RKO (cell line): ENCODE data around the gene PRKCE.
"Not testable (repeated sequence)": the region's sequence is repeated elsewhere in the genome, so short reads cannot be mapped to it uniquely, and the experiment has no call there.

Experiments used
- DNase-seq: peaks from one replicate; pipeline ENCODE4 v3.0.0-alpha.2; 2016; ENCODE audit warnings: low spot score

Gene PRKCE

GRCh38 chr2:46194856-46195255, 543.4 kb downstream of the PRKCE start:
- DNase-seq: no peak

GRCh38 chr2:46195819-46196218, 544.3 kb downstream of the PRKCE start:
- no peak for DNase-seq

DNA sequence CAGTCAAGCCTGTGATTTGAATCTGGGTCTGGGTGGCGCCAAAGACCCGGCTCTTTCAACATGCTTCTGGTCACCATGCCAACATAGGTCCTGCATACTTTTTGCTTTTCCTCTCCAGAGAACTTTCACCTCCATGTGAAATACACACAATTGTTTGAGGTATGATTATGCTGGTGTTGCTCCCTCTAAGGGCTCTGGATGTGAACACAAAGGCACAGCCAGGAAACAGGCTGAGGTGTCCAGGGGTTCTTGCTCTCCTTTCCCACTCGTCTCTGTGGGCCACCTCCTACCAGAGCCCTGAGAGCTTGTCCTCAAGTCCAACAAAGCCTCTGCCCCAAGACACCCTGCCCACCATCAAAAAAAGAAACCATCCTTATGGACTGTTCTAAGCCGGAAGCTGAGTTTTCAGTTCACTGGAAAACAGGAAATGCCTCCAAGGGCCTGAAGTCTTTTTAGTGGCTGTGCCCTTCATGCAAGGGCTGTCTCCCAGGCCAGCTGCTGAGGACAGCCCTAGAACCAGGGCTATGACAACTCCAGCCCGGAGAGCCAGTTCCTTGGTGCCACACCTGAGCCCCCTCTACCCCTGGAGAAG, 545.5 kb downstream of the PRKCE start:
- DNase-seq: no peak

GRCh38 chr2:46197672-46198071, 546.2 kb downstream of the PRKCE start:
- DNase-seq: no peak

DNA sequence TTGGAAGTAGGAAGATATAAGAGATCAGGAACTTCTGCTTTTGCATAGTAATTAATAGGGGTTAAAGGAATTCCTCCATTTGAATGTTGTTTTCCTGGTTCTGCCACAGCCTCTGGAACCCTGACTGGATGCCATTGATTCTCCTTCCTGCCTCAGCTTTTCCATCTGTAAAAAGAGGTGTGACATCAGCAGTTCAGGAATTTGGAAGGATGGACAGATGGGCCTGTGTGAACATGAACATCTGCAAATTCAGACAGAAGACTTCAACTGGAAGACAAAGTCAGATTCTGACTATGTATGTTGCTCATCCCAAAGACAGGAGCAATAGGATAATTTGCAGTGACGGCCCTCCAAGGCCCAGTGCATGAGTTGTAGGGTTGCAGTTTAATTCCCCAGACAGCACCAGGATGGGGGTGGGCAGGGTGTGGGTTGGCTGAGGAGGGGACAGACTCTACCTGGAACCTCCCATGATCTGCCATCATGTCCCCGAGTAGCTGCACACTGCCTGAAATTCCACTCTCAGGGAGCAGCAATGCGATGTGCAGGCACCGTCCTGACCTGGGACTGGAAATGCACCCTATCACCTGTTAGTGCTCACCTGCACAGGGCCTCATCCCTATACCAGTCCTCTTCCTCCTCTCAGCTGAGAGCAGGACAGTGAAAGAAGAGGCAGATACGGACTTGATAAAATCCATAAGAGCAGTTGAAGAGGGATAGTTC, 546.8 kb downstream of the PRKCE start:
- no peak for DNase-seq

- DNase-seq: no peak
These were observed 547.5 kb downstream of the PRKCE start for GRCh38 chr2:46198966-46199365.

- DNase-seq: no peak
These were observed 548.7 kb downstream of the PRKCE start for GRCh38 chr2:46200100-46200690.

GRCh38 chr2:46200861-46201605, 549.6 kb downstream of the PRKCE start:
- no peak for DNase-seq

DNA sequence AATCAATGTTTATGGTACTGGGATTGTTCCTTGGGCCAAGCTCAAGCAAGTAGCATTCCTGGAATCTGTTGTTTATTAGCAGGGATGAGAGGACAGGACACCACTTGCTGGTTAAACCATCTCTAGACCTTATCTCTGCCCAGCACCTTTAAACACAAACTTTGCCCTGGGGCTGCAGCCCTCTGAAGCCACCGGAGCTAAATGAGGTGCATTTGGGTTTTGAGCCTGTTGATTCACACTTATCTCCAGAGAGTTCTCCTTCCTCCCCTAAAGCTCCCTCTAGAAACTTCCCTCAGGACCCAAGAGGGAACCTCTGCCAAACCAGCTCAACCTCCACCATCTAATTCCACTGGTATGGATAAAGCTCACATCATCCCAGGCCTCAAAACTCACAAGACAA, 551.0 kb downstream of the PRKCE start:
- DNase-seq: no peak

GRCh38 chr2:46202987-46203386, 551.5 kb downstream of the PRKCE start:
- no peak for DNase-seq

GRCh38 chr2:46203636-46204035, 552.2 kb downstream of the PRKCE start:
- not testable (repeated sequence) for DNase-seq

GRCh38 chr2:46207591-46207990, 556.1 kb downstream of the PRKCE start:
- DNase-seq: no peak

DNA sequence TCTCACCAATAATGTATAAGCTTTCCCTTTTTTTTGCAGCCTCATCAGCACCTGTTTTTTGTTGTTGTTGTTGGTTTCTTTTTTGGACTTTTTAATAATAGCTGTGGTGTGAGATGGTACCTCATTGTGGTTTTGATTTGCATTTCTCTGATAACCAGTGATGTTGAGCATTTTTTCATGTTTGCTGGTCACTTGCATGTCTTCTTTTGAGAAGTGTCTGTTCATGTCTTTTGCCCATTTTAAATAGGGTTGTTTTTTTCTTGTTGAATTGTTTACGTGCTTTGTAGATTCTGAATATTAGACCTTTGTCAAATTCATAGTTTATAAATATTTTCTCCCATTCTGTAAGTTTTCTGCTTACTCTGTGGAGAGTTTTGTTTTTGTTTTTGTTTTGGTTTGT, 557.3 kb downstream of the PRKCE start:
- no peak for DNase-seq

DNA sequence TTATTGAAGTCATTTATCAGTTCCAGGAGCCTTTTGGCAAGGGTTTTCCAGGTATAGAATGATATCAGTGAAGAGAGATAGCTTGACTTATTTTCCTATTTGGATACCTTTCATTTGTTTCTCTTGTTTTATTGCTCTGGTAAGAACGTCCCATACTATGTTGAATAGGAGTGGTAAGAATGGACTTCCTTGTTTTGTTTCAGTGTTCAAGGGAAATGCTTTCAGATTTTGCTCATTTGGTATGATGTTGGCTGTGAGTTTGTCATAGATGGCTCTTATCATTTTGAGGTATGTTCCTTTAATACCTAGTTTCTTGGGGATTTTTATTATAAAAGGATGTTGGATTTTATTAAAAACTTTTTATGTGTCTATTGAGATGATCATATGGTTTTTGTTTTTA, 558.6 kb downstream of the PRKCE start:
- DNase-seq: no peak

DNA sequence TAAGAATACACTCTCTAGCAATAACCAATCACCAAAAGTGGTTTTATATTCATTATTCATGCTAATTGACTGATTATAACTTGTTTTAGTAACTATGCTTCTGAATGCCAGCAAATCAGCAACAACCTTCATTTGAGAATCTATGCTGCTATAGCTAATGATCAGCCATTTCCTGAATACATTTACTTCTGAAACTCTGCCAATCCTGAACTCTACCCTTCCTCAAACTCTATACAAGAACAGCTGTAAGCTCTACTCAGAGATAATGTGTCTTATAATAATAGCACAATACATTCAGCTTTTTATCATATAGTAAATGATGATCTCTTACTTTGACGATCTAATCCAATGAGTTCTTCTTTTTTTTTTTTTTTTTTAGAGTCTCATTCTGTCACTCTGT, 560.0 kb downstream of the PRKCE start:
- DNase-seq: no peak

DNA sequence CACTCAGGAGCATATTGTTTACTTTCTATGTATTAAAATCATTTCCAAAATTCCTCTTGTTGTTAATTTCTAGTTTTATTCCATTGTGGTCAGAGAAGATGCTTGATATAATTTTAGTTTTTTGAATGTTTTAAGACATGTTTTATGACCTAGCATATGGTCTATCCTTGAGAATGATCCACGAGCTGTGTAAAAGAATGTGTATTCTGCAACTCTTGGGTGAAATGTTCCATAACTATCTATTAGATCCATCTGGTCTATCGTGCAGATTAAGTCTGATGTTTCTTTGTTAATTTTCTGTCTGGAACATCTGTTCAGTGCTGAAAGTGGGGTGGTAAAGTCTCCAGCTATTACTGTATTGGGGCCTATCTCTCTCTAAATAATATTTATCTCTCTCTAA, 562.4 kb downstream of the PRKCE start:
- DNase-seq: no peak

- DNase-seq: no peak
These were observed 564.7 kb downstream of the PRKCE start for GRCh38 chr2:46216213-46216612.

- DNase-seq: not testable (repeated sequence)
These were observed 572.0 kb downstream of the PRKCE start for GRCh38 chr2:46223514-46223913.

- no peak for DNase-seq
These were observed 573.7 kb downstream of the PRKCE start for GRCh38 chr2:46225150-46225625.

DNA sequence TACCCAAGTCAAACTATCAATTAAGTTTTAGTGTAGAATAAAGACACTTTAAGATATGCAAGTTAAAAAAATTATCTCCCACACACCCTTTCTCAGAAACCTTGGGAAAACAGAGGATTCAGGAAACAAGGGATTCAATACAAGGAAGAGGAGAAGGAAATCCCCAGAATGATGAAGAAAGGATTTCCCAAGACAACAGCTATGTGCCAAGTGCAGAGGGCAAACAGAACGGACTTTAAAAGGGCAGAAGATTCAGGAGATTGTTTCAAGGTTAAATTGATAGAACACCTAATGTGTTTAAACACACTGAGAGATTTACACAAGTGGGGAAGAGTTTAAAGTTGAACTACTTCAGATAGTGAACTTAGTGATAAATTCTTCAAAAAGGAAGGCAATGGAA, 574.3 kb downstream of the PRKCE start:
- no peak for DNase-seq

- no peak for DNase-seq
These were observed 575.1 kb downstream of the PRKCE start for GRCh38 chr2:46226620-46227019.

DNA sequence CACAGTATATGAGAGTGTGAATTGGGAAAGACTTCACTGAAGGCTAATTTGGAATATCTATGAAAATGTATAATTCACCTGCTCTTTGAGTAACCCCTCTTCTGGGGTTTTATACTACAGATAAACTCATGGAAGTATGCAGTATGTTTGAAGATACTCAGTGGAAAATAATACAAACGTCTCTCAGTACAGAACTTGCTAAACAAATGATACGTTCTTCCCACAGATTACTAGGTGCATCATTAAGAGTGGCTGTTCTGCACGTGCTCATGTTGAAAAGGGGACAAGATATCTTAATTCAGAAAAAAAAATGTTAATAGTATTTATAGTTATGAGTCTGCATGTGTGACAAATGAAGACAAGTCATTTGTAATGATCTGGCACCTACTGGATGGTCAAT, 575.5 kb downstream of the PRKCE start:
- DNase-seq: no peak
